Stimulated activated CD4-positive, alpha-beta T cell treated with anti-CD3 and anti-CD28 coated beads, Interleukin-4, amount 100 ng/mL, for 1 hour (primary cell): ENCODE measurements around the gene ITK.
A peak's percentile ranks its signal among the peaks of the same experiment; 100 is the strongest.

Source experiments
- DNase-seq: peaks from one replicate; pipeline ENCODE4 v3.0.0-alpha.2; 2020

Gene ITK

DNA sequence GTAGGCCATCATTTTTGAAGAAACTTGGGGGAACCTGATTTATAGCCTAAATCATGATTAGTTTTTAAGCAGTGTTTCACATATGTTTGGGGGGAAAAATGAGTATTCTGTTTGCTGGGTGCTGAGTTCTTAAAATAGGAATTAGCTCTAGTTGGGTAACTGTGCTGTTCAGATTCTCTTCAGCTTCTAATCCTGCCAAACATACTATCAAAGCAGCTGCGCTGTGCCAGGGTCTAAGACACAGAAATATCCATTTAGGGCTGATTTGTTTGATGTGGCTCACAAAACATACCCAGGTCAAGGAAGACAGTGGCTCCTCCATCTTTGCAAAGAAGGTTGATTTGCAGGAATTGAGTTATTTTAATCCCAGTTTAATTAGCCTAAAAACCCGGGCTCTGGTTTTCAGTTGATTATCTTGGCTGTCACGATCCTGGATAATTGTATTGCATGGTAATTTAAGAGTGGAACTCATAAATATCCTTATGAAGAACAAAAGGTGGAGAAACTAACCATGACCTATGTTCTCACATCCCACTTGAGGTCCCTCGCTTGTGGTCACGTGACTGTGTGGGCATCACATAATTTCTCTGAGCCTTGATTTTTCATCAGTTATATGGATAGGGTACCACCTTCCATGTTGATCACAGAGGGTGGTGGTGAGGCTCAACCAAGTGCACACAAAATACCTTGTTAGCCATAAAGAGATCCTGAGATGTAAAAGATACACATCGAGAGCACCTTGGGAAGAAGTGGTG lies 104.0 kb downstream of the ITK start:
- DNase-seq = no peak

- DNase-seq = no peak
Observed at GRCh38 chr5:157285310-157286035, 104.8 kb downstream of the ITK start.

DNA sequence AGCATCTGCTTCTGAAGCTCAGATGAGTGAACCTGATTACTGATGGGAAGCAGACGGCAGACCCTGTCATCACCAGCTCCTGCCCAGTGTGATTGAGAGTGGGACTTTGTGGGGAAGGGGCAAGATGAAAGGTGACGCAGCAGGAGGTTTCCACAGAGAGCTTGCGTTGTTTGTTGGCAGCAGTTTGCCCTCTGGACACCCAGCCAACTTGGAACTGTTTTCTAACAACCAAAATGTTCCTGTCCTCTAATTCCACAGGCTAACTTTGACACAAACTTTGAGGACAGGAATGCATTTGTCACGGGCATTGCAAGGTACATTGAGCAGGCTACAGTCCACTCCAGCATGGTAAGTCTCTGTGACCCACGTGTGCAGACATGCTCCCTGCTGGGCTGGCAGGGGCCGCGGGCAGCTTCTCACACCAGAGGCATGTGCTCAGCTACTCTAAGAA lies 106.1 kb downstream of the ITK start:
- DNase-seq = no peak

DNA sequence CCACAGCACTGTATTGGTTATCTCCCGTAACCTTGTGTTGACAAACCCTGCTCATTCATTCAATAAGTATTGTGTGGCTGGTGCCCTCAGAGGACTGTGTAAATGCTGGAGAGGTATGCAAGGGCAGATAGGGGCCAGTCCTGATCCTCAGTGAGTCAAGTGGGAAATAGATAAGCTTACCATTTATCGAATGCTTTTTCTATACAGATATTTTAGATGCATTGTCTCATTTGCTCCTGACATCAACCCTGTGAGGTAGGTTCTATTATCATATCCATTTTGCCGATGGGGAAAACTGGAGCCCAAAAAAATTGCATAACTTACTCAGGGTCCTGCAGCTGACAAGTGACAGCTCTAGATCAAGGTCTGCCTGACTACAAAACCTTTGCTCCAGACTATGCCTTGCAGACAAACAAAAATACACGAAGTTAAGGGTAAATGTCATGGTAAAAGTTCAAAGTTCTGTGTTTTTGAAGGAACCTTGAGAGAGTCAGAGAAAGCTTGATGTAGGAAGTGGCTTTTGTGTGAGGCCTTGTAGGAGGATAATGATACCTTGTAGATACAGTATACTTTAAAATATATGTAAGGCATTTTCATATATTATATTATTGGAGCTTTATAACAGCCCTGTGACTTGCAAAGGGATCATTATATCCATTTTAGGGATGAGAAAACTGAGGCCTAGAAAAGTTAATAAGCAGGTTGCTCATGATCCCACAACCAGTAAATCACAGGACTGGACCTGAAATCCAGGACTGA lies 107.9 kb downstream of the ITK start:
- DNase-seq = no peak

DNA sequence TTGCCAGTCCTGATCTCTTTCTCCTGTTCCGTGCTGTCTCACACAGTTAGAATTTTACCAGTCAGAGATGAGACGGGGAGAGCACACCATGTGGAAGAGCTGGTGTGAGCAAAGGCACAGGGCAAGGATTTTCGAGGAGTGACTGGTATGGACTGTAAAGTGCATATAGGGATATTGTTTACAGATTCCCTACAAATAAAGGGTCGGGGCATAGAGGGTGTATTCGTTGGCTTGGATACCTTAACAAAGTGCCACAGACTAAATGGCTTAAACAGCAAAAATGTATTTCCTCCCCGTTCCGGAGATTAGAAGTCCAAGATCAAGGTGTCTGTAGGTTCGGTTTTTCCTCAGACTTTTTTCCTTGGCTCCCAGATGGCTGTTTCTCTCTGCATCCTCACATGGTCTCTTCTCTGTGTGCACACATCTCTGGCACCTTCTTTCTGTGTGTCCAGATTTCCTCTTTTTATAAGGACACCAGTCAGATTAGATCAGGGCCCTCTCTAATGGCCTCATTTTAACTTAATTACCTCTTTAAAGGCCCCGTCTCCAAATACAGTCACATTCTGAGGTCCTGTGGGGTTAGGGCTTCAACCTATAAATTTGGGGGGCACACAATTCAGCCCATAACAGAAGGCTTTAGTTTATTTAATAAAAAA lies 108.7 kb downstream of the ITK start:
- DNase-seq = no peak

GRCh38 chr5:157290156-157290980 lies 109.7 kb downstream of the ITK start:
- DNase-seq = no peak

GRCh38 chr5:157290981-157291711 lies 110.5 kb downstream of the ITK start:
- no peak for DNase-seq

GRCh38 chr5:157292599-157292998 lies 112.0 kb downstream of the ITK start:
- no peak for DNase-seq

- no peak for DNase-seq
Observed at GRCh38 chr5:157294407-157295091, 113.9 kb downstream of the ITK start.

GRCh38 chr5:157295247-157295646 lies 114.6 kb downstream of the ITK start:
- DNase-seq = no peak

- DNase-seq = no peak
Observed at GRCh38 chr5:157300564-157300963, 119.9 kb downstream of the ITK start.

GRCh38 chr5:157301066-157301465 lies 120.4 kb downstream of the ITK start:
- no peak for DNase-seq

DNA sequence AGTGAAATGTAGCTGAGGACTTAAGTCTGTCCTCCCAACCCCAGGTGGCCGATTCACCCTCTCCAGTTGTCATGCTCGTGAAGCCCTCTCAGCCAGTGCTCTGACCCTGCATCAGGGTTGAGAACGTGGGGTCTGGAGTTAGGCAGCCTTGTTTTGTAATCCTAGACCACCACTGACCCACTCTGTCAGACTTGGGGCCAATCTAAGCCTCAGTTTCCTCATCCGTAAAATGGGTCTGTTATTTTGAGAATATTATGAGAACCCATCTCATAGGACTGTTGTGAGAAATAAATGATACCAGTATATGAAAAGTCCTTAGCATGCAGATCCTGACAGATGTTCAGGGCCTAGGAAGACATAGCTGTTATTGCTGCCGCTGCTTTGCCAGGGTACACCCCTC lies 122.4 kb downstream of the ITK start:
- DNase-seq = no peak

DNA sequence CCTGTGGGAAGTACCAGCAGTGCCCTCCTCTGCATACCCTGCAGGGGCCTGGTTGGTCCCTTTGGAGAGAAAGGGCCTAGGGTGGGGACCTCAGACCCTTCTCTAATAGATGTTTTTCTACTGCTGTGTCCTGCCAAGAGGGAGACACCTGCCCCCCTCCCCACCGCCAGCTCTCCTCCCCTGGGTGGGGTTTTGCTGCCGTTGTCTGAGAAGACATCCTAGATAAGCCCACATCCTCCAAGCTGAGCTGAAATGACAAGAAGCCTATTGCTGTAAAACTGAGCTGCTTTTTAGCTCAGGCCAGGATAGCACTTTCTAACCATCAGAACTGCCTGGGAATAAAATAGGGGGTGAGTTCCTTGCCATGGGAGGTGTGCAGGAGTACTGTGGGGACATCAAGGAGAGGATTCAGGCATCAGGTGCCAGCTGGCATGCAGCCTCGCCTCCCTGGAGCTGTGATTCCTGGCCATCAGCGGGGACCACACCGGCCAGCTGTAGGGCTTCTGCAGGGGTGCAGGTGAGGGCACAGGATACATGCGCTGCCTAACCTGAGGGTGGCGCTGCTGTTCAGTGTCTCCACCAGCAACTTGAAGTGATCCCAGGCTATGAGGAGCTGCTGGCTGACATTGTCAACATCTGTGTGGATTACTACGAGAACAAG lies 123.2 kb downstream of the ITK start:
- DNase-seq = peak; percentile 52
